ENCODE data around the gene GCNA.

Gene GCNA

DNA sequence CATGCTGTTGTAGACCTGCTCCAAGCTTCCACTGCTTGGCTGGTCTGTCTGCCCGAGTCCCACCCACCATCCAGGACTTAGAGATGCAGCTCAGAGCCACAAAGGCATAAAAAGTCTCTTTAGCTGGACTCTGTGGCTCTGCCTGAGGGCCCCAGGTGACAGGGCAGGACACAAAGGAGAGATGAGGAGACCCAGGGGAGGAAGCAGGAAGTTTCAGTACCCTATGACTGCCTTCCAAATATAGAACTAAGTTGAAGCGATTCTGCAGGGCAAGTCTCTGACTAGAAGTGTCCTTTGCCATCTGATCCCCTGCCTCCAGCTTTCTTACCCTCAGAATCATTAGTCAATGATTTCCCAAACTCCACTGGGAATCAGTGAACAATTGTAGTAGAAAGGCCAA, 51.2 kb downstream of the GCNA start:
- no peak overlapping the region for H3K27ac ChIP-seq
- TF ChIP-seq, protein P1, sequence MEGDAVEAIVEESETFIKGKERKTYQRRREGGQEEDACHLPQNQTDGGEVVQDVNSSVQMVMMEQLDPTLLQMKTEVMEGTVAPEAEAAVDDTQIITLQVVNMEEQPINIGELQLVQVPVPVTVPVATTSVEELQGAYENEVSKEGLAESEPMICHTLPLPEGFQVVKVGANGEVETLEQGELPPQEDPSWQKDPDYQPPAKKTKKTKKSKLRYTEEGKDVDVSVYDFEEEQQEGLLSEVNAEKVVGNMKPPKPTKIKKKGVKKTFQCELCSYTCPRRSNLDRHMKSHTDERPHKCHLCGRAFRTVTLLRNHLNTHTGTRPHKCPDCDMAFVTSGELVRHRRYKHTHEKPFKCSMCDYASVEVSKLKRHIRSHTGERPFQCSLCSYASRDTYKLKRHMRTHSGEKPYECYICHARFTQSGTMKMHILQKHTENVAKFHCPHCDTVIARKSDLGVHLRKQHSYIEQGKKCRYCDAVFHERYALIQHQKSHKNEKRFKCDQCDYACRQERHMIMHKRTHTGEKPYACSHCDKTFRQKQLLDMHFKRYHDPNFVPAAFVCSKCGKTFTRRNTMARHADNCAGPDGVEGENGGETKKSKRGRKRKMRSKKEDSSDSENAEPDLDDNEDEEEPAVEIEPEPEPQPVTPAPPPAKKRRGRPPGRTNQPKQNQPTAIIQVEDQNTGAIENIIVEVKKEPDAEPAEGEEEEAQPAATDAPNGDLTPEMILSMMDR (conservative IDR thresholded peaks at IDR 0.05), result no peak
- no peak for TF ChIP-seq ZFX (IDR thresholded peaks at IDR 0.05)

DNA sequence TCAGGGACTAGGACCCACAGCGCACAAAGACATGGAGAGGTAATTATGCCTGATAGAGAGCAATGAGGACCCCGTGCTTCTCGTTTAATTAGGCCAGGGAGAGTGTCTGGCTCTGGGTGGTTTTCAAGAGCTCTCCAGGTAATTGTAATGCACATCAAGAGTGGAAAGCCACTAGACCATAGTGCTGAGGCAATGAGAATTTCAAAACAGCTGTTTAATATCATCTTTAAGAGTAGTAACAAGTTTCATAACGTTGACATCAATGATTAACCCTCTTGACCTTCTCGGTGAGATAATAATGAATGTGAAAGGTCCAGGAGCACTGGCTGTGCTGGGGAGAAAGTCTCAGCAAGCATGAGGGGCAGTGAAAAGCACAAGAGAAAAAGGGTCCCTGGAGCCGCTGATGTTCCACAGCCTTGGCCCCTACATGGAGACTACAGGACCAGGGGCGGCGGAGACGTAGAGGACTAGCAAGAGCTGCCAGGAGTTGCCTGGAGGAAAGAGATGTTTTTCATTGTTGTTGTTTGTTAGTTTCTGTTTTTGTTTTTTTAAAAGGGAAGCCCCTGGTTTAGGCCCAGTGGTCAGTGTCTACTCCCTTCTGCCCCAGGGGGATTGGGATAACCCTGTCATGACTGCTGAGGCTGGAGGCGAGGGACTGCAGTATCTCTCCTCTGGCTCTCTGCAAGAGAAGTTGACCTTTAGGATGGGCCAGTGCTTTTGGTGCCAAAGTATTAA, 54.9 kb downstream of the GCNA start:
- H3K27ac ChIP-seq, result no peak overlapping the region
- TF ChIP-seq, protein P1 (conservative IDR thresholded peaks at IDR 0.05), result no peak
- no peak for TF ChIP-seq ZFX (IDR thresholded peaks at IDR 0.05)

DNA sequence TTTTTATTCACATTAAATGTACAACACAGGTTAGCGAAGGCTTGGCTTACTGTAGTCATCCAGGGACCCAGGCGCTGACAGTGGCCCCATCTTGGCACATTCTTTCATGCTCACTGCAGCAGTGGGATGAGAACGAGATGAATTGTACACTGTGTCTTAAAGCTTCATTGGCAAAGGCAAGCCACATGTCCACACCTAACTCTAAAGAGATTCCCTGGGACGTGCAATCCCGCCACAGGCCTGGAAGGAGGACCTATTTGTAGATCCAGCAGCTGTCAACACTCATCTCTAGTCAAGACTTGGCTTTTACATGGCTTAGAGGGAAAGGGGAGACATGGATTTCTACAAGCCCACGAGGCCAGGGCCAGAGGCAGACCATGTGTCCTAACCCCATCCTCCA, 56.1 kb downstream of the GCNA start:
- TF ChIP-seq, protein P1 (conservative IDR thresholded peaks at IDR 0.05), result no peak
- no peak for TF ChIP-seq ZFX (IDR thresholded peaks at IDR 0.05)

DNA sequence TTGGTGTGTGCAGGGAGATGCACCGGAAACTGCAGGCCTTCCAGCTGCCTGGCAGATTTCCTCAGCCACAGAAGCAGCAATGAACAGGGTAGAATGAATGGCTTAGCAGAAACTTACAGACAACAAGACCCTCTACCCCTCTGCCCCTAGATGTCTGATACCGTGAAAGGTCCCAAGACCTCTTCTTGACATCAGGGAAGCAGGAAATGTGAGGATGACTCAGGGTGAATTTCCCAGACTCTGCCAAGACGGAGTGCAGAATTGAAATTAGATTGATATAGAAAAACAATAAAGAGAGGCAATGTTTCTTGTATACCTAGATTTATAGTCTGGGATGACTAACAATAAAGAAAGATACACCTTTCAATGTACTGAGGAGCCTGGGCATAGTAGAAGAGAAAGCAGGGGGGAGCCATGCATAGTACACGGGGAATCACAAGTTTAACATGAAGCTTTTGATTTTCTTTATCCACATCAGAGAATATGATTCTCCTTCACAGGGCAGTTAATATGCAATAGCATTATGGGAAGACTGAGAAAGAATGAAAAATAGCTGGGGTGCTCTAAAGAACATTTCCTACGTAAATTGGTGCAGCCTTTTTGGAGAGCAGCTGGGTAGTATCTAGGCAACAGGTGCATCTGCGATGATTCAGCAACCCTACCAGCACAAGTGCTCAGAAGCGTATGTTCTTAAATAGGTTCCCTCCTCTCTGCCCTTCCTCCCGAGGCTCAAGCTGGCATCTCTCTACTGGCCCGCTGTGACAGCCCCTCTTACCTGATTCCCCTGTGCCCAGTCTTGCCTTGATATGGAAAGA, 58.4 kb downstream of the GCNA start:
- no peak for TF ChIP-seq ZFX (IDR thresholded peaks at IDR 0.05)
- TF ChIP-seq, protein P1 (conservative IDR thresholded peaks at IDR 0.05), result no peak
- H3K27ac ChIP-seq, result no peak overlapping the region

More for the DNA sequence above, 56.1 kb downstream of the GCNA start:
- no peak overlapping the region for H3K27ac ChIP-seq

DNA sequence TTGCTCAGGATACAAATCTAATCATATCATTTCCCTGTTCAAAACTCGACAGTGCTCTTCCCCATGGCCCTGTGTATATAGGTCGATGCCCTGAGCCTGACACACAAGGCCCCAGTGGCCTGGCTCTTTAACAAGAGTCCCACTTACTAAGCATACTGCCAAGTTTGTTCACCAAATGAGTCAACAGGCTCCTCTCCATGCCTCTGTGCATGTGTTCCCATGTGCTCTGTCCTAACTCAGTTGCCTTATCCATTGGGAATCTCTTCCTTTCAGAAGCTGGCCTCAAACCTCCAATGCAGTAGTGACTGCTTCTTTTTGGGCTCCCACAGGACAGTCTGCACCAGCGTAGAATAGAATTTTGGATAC, 59.0 kb downstream of the GCNA start:
- no peak for TF ChIP-seq ZFX (IDR thresholded peaks at IDR 0.05)
- TF ChIP-seq, protein P1 (conservative IDR thresholded peaks at IDR 0.05), result no peak
- H3K27ac ChIP-seq, result no peak overlapping the region

DNA sequence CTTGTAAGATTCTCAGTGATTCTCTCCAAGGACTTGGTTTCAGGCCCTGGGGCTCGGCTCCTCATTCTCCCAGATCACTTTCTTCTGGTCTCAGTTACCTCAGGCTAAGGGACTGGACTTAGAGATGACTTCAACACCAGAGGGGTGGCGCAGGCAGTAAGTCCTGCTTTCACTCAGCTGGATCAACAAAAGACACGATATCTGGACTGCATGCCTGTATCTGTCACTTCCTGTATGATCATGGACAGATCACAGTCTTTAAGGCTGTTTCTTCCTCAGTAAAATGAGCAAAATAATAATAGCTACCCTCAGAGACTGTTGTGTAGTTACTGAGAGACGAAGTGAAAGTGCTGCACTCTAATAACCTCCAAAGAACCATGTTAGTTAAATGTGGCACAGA, 59.6 kb downstream of the GCNA start:
- TF ChIP-seq, protein P1 (conservative IDR thresholded peaks at IDR 0.05), result no peak
- TF ChIP-seq ZFX (IDR thresholded peaks at IDR 0.05), result no peak
- H3K27ac ChIP-seq, result no peak overlapping the region

DNA sequence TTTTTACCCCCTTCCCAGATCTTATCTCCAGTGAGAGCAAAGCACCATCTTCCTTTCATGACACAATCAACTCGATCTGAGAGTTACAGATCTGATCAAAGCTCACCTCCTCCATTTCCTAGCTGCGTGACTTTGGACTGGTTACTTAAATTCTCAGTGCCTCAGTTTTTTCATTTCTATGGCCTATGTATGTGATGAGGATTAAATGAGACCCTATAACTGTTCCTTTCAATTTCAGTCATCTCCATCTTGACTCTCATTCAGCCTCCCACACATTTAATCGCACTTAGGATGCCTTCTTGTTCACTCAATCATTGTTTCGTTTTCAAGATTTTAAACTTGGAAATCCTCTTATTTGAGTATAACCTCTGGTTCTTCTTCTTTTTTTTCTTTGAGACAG, 60.2 kb downstream of the GCNA start:
- TF ChIP-seq ZFX (IDR thresholded peaks at IDR 0.05), result no peak
- TF ChIP-seq, protein P1 (conservative IDR thresholded peaks at IDR 0.05), result no peak
- H3K27ac ChIP-seq, result no peak overlapping the region
